ENCODE data around the gene PRIMPOL.

- TF ChIP-seq POLR2A (IDR thresholded peaks at IDR 0.05; ENCODE audit: low read length) (no peak), GATA1 (IDR thresholded peaks at IDR 0.05; ENCODE audit: low read depth, low read length) (no peak)
Measured at GRCh38 chr4:184740980-184741391, 91.4 kb downstream of the PRIMPOL start.

All from erythroblast (primary cell).